Trophoblast cell (in vitro differentiated cells and primary cell): Measurements from ENCODE around the gene NKX2-1.

Experiments used
- DNase-seq, 2 donors: peaks; one replicate each; pipeline ENCODE4 v3.0.0-alpha.2; 2016
- H2AFZ ChIP-seq: 2 replicates; pipeline ENCODE4 v1.6.1; 2013; ENCODE audit warnings: low read length, moderate library complexity, mild to moderate bottlenecking; ENCODE audit not compliant: insufficient read depth, poor library complexity
- H2AK5ac ChIP-seq: 2 replicates; pipeline ENCODE4 v1.6.1; 2013; ENCODE audit warnings: mild to moderate bottlenecking, low read length
- H2BK120ac ChIP-seq: 2 replicates; pipeline ENCODE4 v1.6.1; 2013; ENCODE audit warnings: low read length, mild to moderate bottlenecking, moderate library complexity; ENCODE audit not compliant: insufficient read depth, poor library complexity
- H2BK12ac ChIP-seq: 2 replicates; pipeline ENCODE4 v1.6.1; 2013; ENCODE audit warnings: mild to moderate bottlenecking, low read length, moderate library complexity
- H2BK5ac ChIP-seq: 2 replicates; pipeline ENCODE4 v1.6.1; 2013; ENCODE audit warnings: low read length, low read depth, moderate library complexity, mild to moderate bottlenecking; ENCODE audit not compliant: poor library complexity
- H3K14ac ChIP-seq: 2 replicates; pipeline ENCODE4 v1.6.1; 2013; ENCODE audit warnings: mild to moderate bottlenecking, low read length
- H3K18ac ChIP-seq: 2 replicates; pipeline ENCODE4 v1.6.1; 2013; ENCODE audit warnings: mild to moderate bottlenecking, low read length
- H3K23ac ChIP-seq: 2 replicates; pipeline ENCODE4 v1.6.1; 2013; ENCODE audit warnings: low read length
- H3K27ac ChIP-seq: 2 replicates; pipeline ENCODE4 v1.5.1; 2013; ENCODE audit warnings: low read depth, mild to moderate bottlenecking, inconsistent platforms, low read length, moderate library complexity
- H3K27me3 ChIP-seq: 2 replicates; pipeline ENCODE4 v1.6.1; 2013; ENCODE audit warnings: inconsistent platforms, mild to moderate bottlenecking, low read length, moderate library complexity; ENCODE audit not compliant: insufficient read depth
- H3K36me3 ChIP-seq, 2 experiments: 1 replicate in 1 of 2; 2 replicates in 1 of 2; pipeline ENCODE4 v1.6.1; 2013; ENCODE audit warnings: low read length in 2 of 2, mild to moderate bottlenecking in 2 of 2, moderate library complexity in 1 of 2; ENCODE audit not compliant: insufficient read depth in 2 of 2, control insufficient read depth in 1 of 2
- H3K4ac ChIP-seq: 2 replicates; pipeline ENCODE4 v1.6.1; 2013; ENCODE audit warnings: low read depth, mild to moderate bottlenecking, low read length, moderate library complexity
- H3K4me1 ChIP-seq, 2 experiments: 1 replicate in 1 of 2; 2 replicates in 1 of 2; pipeline ENCODE4 v1.6.1; 2013; ENCODE audit warnings: low read length in 2 of 2, mild to moderate bottlenecking in 2 of 2, moderate library complexity in 1 of 2; ENCODE audit not compliant: insufficient read depth in 2 of 2, control insufficient read depth in 1 of 2
- H3K4me2 ChIP-seq: 2 replicates; pipeline ENCODE4 v1.6.1; 2013; ENCODE audit warnings: inconsistent platforms, mild to moderate bottlenecking, low read length, moderate library complexity
- H3K4me3 ChIP-seq: 2 replicates; pipeline ENCODE4 v1.5.1; 2013; ENCODE audit warnings: mild to moderate bottlenecking, low read depth, low read length, inconsistent platforms
- H3K79me1 ChIP-seq: one replicate; pipeline ENCODE4 v1.6.1; 2013; ENCODE audit warnings: low read length
- H3K79me2 ChIP-seq: 2 replicates; pipeline ENCODE4 v1.6.1; 2013; ENCODE audit warnings: low read length, mild to moderate bottlenecking; ENCODE audit not compliant: control insufficient read depth, insufficient read depth, poor library complexity
- H3K9ac ChIP-seq: 2 replicates; pipeline ENCODE4 v1.6.1; 2013; ENCODE audit warnings: mild to moderate bottlenecking, low read length
- H3K9me3 ChIP-seq: 2 replicates; pipeline ENCODE4 v1.6.1; 2013; ENCODE audit warnings: low read depth, mild to moderate bottlenecking, control low read depth, inconsistent platforms, low read length; ENCODE audit not compliant: insufficient read depth
- H4K12ac ChIP-seq: 2 replicates; pipeline ENCODE4 v1.6.1; 2013; ENCODE audit warnings: low read depth, mild to moderate bottlenecking, low read length, moderate library complexity
- H4K8ac ChIP-seq: 2 replicates; pipeline ENCODE4 v1.6.1; 2013; ENCODE audit warnings: low read depth, mild to moderate bottlenecking, low read length, moderate library complexity
- H4K91ac ChIP-seq: one replicate; pipeline ENCODE4 v1.6.1; 2013; ENCODE audit warnings: low read depth, mild to moderate bottlenecking, low read length, moderate library complexity
- WGBS: extraction: QIAGEN DNeasy Blood & Tissue Kit; methylation state at CpG from one replicate; pipeline ENCODE4 v1.1.7; 2013; ENCODE audit warnings: missing lambda C conversion rate; ENCODE audit not compliant: insufficient read length, insufficient coverage; ENCODE audit errors: extremely low coverage; 5-methylcytosine and 5-hydroxymethylcytosine counted together

The NKX2-1 gene

DNA sequence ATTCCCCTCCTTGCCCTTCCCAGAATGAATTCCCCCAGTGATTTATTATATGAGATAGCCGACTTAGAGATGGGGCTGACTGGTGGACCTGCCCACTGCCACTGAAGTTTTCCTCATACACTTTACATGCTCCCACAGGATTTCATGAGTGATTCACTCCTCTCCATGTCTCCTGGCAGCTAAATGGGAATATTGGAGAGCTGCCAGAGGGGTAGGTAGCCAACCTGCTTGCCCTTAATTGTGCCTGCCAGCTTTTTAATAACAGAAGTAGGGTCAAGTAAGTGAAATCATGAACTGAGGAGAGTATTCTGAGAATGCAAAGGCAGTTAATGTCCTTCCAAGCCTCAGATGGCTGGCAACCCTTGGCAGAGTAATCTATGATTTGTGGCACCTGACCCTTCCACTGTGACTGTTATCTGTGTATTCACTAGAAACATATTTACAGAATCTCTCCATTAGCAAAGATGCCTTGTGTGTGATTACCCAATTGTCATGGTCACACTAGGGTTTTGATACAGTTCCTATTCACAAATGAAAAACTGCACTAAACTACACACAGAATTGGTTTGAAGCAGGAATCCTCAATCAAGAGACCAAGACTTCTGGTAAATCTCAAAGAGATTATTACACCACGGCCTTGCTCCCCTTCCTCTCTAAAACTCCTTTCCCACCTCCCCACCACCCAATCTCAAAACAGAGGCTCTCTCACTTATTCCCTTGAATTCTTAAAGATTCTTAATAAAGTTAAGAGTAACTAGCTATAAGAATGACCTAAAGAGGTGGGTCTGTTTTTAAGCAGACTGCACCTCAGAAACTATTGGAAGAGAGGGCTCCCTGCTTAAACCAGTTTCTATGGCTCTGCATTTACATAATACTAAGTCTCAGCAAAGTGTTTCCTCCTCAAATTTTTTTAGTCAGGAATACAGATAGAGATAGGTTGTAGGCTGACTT, 17.2 kb downstream of the NKX2-1 start:
- WGBS: no CpG with 5 or more reads among the region's 2 CpGs
- no peaks in the 10 kb centered on the region for H3K9me3 ChIP-seq

DNA sequence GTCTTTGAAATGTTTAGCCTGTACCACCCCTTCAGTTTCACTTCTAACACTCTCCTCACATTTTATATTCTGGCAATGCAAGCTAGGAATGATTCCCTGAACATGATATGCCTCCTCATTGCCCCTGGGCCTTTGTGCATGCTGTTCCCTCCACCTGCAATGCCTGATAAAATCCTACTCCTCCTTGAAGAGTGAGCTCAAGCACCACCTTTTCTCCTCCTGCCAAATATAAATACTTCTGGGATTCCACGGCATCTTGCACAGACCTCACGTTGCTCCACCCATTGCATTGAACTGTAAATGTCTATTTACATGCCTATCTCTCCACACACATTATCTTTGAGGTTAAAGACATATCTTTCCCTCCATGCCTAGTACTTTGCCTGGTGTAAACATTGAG, 21.1 kb downstream of the NKX2-1 start:
- peaks cover 14% of the 10 kb centered on the region for H3K27me3 ChIP-seq

More for the DNA sequence above, 17.2 kb downstream of the NKX2-1 start:
- Histone ChIP-seq H3K79me2 (no peaks in the 10 kb centered on the region), H2BK12ac (no peak overlapping the region), H4K12ac (no peak overlapping the region), H3K36me3 (no peaks in the 10 kb centered on the region), H3K9ac (no peak overlapping the region), H3K27me3 (peaks cover 46% of the 10 kb centered on the region), H2AK5ac (no peak overlapping the region), H3K4me2 (no peak overlapping the region), H3K4me1 (no peaks in the 10 kb centered on the region), H2AFZ (no peak overlapping the region), H3K27ac (no peak overlapping the region), H4K8ac (no peak overlapping the region), H3K79me1 (no peaks in the 10 kb centered on the region), H3K14ac (no peak overlapping the region), H3K23ac (no peak overlapping the region), H3K18ac (no peak overlapping the region), H2BK5ac (no peak overlapping the region), H2BK120ac (no peak overlapping the region), H3K4ac (no peak overlapping the region), H3K4me3 (no peak overlapping the region), H4K91ac (no peak overlapping the region)
- DNase-seq: no peak

DNA sequence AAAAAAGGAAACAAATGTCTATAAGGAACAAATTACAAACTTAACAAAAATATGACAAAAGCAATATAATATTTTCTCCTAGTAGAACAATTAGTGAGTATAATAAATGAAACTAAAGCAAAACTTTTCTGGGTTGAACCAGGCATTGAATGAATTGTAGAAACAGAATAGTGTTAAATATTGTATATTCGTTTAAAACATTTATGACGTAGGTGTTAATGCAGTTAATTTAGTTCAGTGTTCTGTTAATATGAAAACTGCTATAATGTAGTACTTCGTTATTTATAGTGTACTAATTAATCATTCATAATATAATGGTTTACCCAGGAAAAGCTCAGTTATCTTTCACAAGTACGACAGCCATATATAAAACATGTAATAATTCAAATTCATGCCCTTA, 23.7 kb downstream of the NKX2-1 start:
- Histone ChIP-seq H3K27ac (no peak overlapping the region), H3K9ac (no peak overlapping the region), H4K12ac (no peak overlapping the region), H2BK5ac (no peak overlapping the region), H3K27me3 (no peaks in the 10 kb centered on the region), H2BK12ac (no peak overlapping the region), H3K4me3 (no peak overlapping the region), H4K91ac (no peak overlapping the region), H3K14ac (no peak overlapping the region), H4K8ac (no peak overlapping the region), H3K79me2 (no peaks in the 10 kb centered on the region), H3K4me2 (no peak overlapping the region), H3K9me3 (no peaks in the 10 kb centered on the region), H3K36me3 (no peaks in the 10 kb centered on the region), H2AFZ (no peak overlapping the region), H2BK120ac (no peak overlapping the region), H3K23ac (no peak overlapping the region), H3K18ac (no peak overlapping the region), H2AK5ac (no peak overlapping the region), H3K4ac (no peak overlapping the region), H3K4me1 (no peaks in the 10 kb centered on the region), H3K79me1 (no peaks in the 10 kb centered on the region)
- WGBS: no CpG with 5 or more reads among the region's 4 CpGs
- no peak for DNase-seq

More for the DNA sequence above, 21.1 kb downstream of the NKX2-1 start:
- H3K4me2 ChIP-seq: no peak overlapping the region
- H3K23ac ChIP-seq: no peak overlapping the region
- H3K36me3 ChIP-seq: no peaks in the 10 kb centered on the region
- no peak overlapping the region for H2AFZ ChIP-seq
- WGBS: no CpG with 5 or more reads among the region's 2 CpGs
- H4K12ac ChIP-seq: no peak overlapping the region
- no peak overlapping the region for H3K27ac ChIP-seq
- no peaks in the 10 kb centered on the region for H3K4me1 ChIP-seq
- no peak overlapping the region for H3K4me3 ChIP-seq
- no peak overlapping the region for H2AK5ac ChIP-seq
- H2BK12ac ChIP-seq: no peak overlapping the region
- no peak overlapping the region for H4K91ac ChIP-seq
- H3K79me1 ChIP-seq: no peaks in the 10 kb centered on the region
- no peak overlapping the region for H3K9ac ChIP-seq
- H3K9me3 ChIP-seq: no peaks in the 10 kb centered on the region
- no peak overlapping the region for H3K4ac ChIP-seq
- H2BK120ac ChIP-seq: no peak overlapping the region
- H4K8ac ChIP-seq: no peak overlapping the region
- H3K14ac ChIP-seq: no peak overlapping the region
- DNase-seq: no peak
- no peak overlapping the region for H2BK5ac ChIP-seq
- H3K79me2 ChIP-seq: no peaks in the 10 kb centered on the region
- no peak overlapping the region for H3K18ac ChIP-seq

DNA sequence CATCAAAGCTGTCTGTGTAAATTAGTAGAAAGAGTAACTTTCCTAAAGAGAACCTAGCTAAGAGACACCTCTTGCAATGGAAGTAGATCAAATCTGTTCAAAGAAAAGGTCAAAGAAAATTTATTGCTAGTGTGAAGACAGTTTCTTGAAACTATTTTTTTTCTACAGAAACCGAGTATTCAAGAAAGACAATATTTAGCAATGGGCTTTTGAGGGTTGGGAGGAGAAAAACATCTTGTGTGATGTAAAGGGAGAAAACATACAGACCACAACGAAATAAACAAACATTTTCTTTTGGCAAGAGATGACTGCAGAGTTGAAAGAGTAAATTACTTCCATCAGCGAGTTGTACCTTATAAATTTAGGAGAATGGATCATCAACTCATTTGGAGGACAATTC, 24.4 kb downstream of the NKX2-1 start:
- no peak overlapping the region for H3K4me3 ChIP-seq
- no peak overlapping the region for H4K8ac ChIP-seq
- H3K4me1 ChIP-seq: no peaks in the 10 kb centered on the region
- no peak overlapping the region for H3K4me2 ChIP-seq
- no peaks in the 10 kb centered on the region for H3K36me3 ChIP-seq
- WGBS: no CpG with 5 or more reads among the region's 3 CpGs
- H3K27me3 ChIP-seq: no peaks in the 10 kb centered on the region
- no peak overlapping the region for H3K27ac ChIP-seq
- H3K23ac ChIP-seq: no peak overlapping the region
- DNase-seq: no peak
- H2BK12ac ChIP-seq: no peak overlapping the region
- H2BK5ac ChIP-seq: no peak overlapping the region
- no peaks in the 10 kb centered on the region for H3K9me3 ChIP-seq
- H4K91ac ChIP-seq: no peak overlapping the region
- no peak overlapping the region for H3K18ac ChIP-seq
- no peak overlapping the region for H2AFZ ChIP-seq
- no peaks in the 10 kb centered on the region for H3K79me1 ChIP-seq
- no peak overlapping the region for H3K4ac ChIP-seq
- H3K9ac ChIP-seq: no peak overlapping the region
- no peak overlapping the region for H3K14ac ChIP-seq
- H4K12ac ChIP-seq: no peak overlapping the region
- no peak overlapping the region for H2AK5ac ChIP-seq
- H3K79me2 ChIP-seq: no peaks in the 10 kb centered on the region
- no peak overlapping the region for H2BK120ac ChIP-seq
